Kidney (tissue), 14 donors: Measurements from ENCODE around the gene FKBP9. TPM values are rescaled to one million over a fixed set of nuclear protein-coding genes. Genes with fewer than 3 reads are reported as not detected.

Source experiments
- DNase-seq, 5 donors: peaks; one replicate each; pipeline ENCODE4 v3.0.0-alpha.2; 2013 to 2020
- FAIRE-seq: peaks from 2 replicates; lab custom pipeline; 2012; peaks lifted over from hg19 to GRCh38; lab: Jason Lieb, UNC
- H3K27ac ChIP-seq, 2 donors: one replicate each; pipeline ENCODE4 v1.7.0; 2013; ENCODE audit warnings: low read depth in 2 of 2, low read length in 2 of 2, inconsistent platforms in 1 of 2
- H3K27me3 ChIP-seq: one replicate; pipeline ENCODE4 v1.7.1; 2013; ENCODE audit warnings: low read length, inconsistent platforms; ENCODE audit not compliant: control insufficient read depth, insufficient read depth
- H3K36me3 ChIP-seq, 3 donors: one replicate each; pipeline versions ENCODE4 v1.7.0 to v1.7.1; 2013; ENCODE audit warnings: low read length in 3 of 3, control low read depth in 1 of 3, inconsistent platforms in 1 of 3; ENCODE audit not compliant: insufficient read depth in 3 of 3, control insufficient read depth in 2 of 3
- H3K4me1 ChIP-seq, 3 donors: one replicate each; pipeline versions ENCODE4 v1.7.0 to v1.7.1; 2013; ENCODE audit warnings: low read length in 3 of 3, inconsistent platforms in 1 of 3, low read depth in 1 of 3; ENCODE audit not compliant: control insufficient read depth in 2 of 3, insufficient read depth in 2 of 3
- H3K4me3 ChIP-seq, 3 donors: one replicate each; pipeline versions ENCODE4 v1.7.0 to v1.8.1; 2013; ENCODE audit warnings: low read length in 3 of 3, control low read depth in 1 of 3, inconsistent platforms in 1 of 3
- H3K9ac ChIP-seq, 3 donors: one replicate each; pipeline versions ENCODE4 v1.7.0 to v1.7.1; 2013; ENCODE audit warnings: low read length in 3 of 3, control low read depth in 1 of 3, inconsistent platforms in 1 of 3
- H3K9me3 ChIP-seq, 3 donors: one replicate each; pipeline versions ENCODE4 v1.7.0 to v1.7.1; 2013; ENCODE audit warnings: low read length in 3 of 3, control low read depth in 1 of 3, inconsistent platforms in 1 of 3; ENCODE audit not compliant: control insufficient read depth in 2 of 3, insufficient read depth in 1 of 3
- CTCF ChIP-seq: IDR thresholded peaks from 3 replicates; pipeline ENCODE4 v1.5.1; 2012; ENCODE audit warnings: mild to moderate bottlenecking, moderate library complexity, borderline replicate concordance; ENCODE audit not compliant: insufficient read depth; ENCODE audit errors: extremely low read depth
- intact Hi-C: fragments of 100-400 bp; cut with DNase I; formaldehyde crosslinking; loops from one replicate; pipeline ENCODE4 v1.11.1; 2022
- polyA plus RNA-seq: library from polyadenylated mRNA; stranded (reverse); fragments of 350-450 nt; fragmentation: Illumina TruSeq; extraction: RNeasy Lipid Tissue Mini Kit (QIAGEN cat#74804); gene quantifications from one replicate; pipeline ENCODE4 v1.2.3, GENCODE V29; 2014; ENCODE audit warnings: low read depth, low replicate concordance; ENCODE audit not compliant: insufficient read depth
- total RNA-seq: library from RNA; stranded (reverse); fragmentation: NEBNext Ultra II Directional; extraction: Animal tissue kit (Norgen Biotek cat#: 25700); gene quantifications from one replicate; pipeline ENCODE4 v1.2.1, GENCODE V29; 2021
- donor health status: control.
- donor health status: control.
- donor health status: control.
- donor health status: control.
- donor health status: control.
- donor health status: DM: yes; HTN: yes; CAD: no.
- donor health status: Normal renal cell carcinoma (clear cell type).

The FKBP9 gene
- total and polyA plus RNA-seq, 2 donors from 2014 or later, result 55.1 to 109 TPM

DNA sequence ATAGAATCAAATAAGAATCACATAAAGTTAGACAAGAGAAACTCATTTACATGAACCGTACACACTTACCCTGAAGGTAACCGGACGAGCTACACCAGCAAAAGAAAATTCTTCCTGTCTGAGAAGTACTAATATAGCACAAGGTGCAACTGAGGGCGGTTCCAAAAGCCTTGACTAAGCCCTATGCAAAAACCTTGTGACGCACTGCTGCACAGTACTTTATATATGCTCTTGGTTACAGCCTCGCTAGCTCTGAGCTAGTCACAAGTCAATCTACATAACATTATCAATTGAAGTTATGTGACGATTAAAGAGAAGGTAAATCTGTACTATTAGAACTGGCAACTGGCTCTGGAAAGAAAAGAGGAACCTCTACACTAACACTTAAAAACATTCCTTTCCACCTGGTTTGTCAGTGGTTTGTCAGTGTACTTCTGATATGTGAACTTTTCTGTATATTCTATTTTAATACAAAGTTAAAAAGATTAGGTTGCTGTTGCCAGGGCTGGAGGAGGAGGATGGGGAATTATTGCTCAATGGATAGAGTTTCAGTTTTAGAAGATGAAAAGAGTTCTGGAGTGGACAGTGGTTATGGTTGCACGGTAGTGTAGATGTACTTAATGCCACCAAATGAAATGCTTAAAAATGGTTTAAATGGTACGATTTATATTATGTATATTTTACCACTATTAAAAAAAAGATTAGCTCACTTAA, 83.7 kb downstream of the FKBP9 start:
- DNase-seq, result peak in 3 of 5 donors; percentile 24 to 50 (median 48)
- H3K36me3 ChIP-seq, result no peaks in the 10 kb centered on the region
- peak overlapping the region in 2 of 3 donors; percentile 4 to 42 for H3K9ac ChIP-seq
- H3K27ac ChIP-seq, result no peak overlapping the region
- FAIRE-seq, result peak; percentile 55
- H3K9me3 ChIP-seq, result no peaks in the 10 kb centered on the region
- no peak for TF ChIP-seq CTCF
- no peaks in the 10 kb centered on the region for H3K27me3 ChIP-seq
- intact Hi-C loops, result no loop called here
- H3K4me3 ChIP-seq, result peak overlapping the region; percentile 17 to 75 (median 49)
- H3K4me1 ChIP-seq, result peaks cover 0 to 41% (median 3%) of the 10 kb centered on the region in 3 donors

DNA sequence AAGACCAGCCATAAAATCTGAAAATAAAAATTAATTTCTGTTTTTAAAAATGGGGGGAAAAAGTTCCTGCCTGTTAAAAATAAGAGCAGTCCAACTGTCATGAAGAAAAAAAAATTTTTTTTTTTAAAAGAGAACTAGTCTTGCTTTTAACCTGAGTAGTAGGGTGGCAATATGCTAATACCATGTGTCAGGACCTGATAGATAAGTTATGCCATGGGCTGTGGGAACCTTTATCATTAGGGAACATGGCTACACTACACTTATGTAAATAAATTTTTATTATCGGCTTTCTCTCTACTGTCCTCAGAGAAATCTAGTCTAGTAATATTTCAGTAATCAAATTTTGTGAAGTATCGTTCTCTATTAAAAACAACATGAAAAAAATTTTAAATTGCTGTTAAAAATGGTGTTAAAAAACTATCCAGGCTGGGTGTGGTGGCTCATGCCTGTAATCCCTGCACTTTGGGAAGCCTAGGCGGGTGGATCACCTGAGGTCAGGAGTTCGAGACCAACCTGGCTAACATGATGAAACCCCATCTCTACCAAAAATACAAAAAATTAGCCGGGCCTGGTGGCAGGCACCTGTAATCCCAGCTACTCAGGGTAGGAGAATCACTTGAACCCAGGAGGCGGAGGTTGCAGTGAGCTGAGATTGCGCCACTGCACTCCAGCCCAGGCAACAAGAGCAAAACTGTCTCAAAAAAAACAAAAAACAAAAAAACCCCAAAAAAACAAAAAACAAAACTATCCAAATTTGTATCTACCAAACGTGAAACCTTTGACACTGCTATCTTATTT, 84.6 kb downstream of the FKBP9 start:
- FAIRE-seq (no peak), DNase-seq (no peak)
- Histone ChIP-seq H3K9me3 (no peaks in the 10 kb centered on the region), H3K4me1 (peaks cover 0 to 41% (median 3%) of the 10 kb centered on the region in 3 donors), H3K27me3 (no peaks in the 10 kb centered on the region), H3K4me3 (no peak overlapping the region), H3K27ac (no peak overlapping the region), H3K36me3 (no peaks in the 10 kb centered on the region), H3K9ac (no peak overlapping the region)
- no peak for TF ChIP-seq CTCF
- intact Hi-C loops, result no loop called here

- no peaks in the 10 kb centered on the region for H3K36me3 ChIP-seq
- intact Hi-C loops, result no loop called here
- H3K27me3 ChIP-seq, result no peaks in the 10 kb centered on the region
- peak overlapping the region; percentile 8 to 59 for H3K27ac ChIP-seq
- DNase-seq (no peak), FAIRE-seq (no peak)
- no peaks in the 10 kb centered on the region for H3K9me3 ChIP-seq
- no peak for TF ChIP-seq CTCF
- peaks cover 0 to 29% (median 3%) of the 10 kb centered on the region in 3 donors for H3K4me1 ChIP-seq
- H3K9ac ChIP-seq, result peak overlapping the region in 1 of 3 donors; percentile 58
- H3K4me3 ChIP-seq, result peak overlapping the region in 1 of 3 donors; percentile 51
Measured at GRCh38 chr7:33043501-33044400, 86.5 kb downstream of the FKBP9 start.
